Measurements from ENCODE around the gene TTC39A. TPM values are rescaled to one million over a fixed set of nuclear protein-coding genes. Genes with fewer than 3 reads are reported as not detected.

TTC39A gene
- total RNA-seq, result 2.1 TPM

GRCh38 chr1:51330331-51331201, at the start of gene TTC39A:
TSS of gene TTC39A (minus strand) at chr1:51330562. CDS start at chr1:51330477, 85 bp downstream.
- Histone ChIP-seq H3K9me3 (ENCODE audit: control insufficient read depth in 3 of 3, low read length in 3 of 3) (no peaks in the 10 kb centered on the region), H3K4me1 (ENCODE audit: control insufficient read depth in 3 of 3, insufficient read depth in 3 of 3, low read length in 3 of 3) (peaks cover 10 to 13% (median 11%) of the 10 kb centered on the region in 3 donors), H3K9ac (ENCODE audit: low read depth in 1 of 3, low read length in 3 of 3) (peak within 1 kb of the TSS; percentile 36 to 79 (median 75)), H3K27ac (ENCODE audit: low read depth, low read length) (peak within 1 kb of the TSS; percentile 34), H3K27me3 (ENCODE audit: control insufficient read depth in 3 of 3, insufficient read depth in 3 of 3, low read length in 3 of 3) (peaks cover 0 to 3% (median 2%) of the 10 kb centered on the region in 3 donors), H3K36me3 (ENCODE audit: control insufficient read depth in 3 of 3, insufficient read depth in 3 of 3, low read length in 3 of 3) (no peaks in the 10 kb centered on the region), H3K4me3 (ENCODE audit: low read length in 3 of 3) (peak within 1 kb of the TSS; percentile 71 to 76 (median 73))

GRCh38 chr1:51378871-51379270, 48.5 kb upstream of the TTC39A start:
- no peak overlapping the region for H3K4me3 ChIP-seq (ENCODE audit: low read length in 3 of 3)
- H3K27me3 ChIP-seq (ENCODE audit: control insufficient read depth in 3 of 3, insufficient read depth in 3 of 3, low read length in 3 of 3), result no peaks in the 10 kb centered on the region
- H3K9ac ChIP-seq (ENCODE audit: low read depth in 1 of 3, low read length in 3 of 3), result no peak overlapping the region
- H3K9me3 ChIP-seq (ENCODE audit: control insufficient read depth in 3 of 3, low read length in 3 of 3), result no peaks in the 10 kb centered on the region
- H3K36me3 ChIP-seq (ENCODE audit: control insufficient read depth in 3 of 3, insufficient read depth in 3 of 3, low read length in 3 of 3), result peaks cover 5 to 19% (median 19%) of the 10 kb centered on the region in 3 donors
- no peaks in the 10 kb centered on the region for H3K4me1 ChIP-seq (ENCODE audit: control insufficient read depth in 3 of 3, insufficient read depth in 3 of 3, low read length in 3 of 3)
- H3K27ac ChIP-seq (ENCODE audit: low read depth, low read length), result no peak overlapping the region

- H3K27me3 ChIP-seq (ENCODE audit: control insufficient read depth in 3 of 3, insufficient read depth in 3 of 3, low read length in 3 of 3), result no peaks in the 10 kb centered on the region
- H3K27ac ChIP-seq (ENCODE audit: low read depth, low read length), result no peak overlapping the region
- no peak overlapping the region for H3K4me3 ChIP-seq (ENCODE audit: low read length in 3 of 3)
- H3K4me1 ChIP-seq (ENCODE audit: control insufficient read depth in 3 of 3, insufficient read depth in 3 of 3, low read length in 3 of 3), result no peaks in the 10 kb centered on the region
- no peak overlapping the region for H3K9ac ChIP-seq (ENCODE audit: low read depth in 1 of 3, low read length in 3 of 3)
- no peaks in the 10 kb centered on the region for H3K9me3 ChIP-seq (ENCODE audit: control insufficient read depth in 3 of 3, low read length in 3 of 3)
- peaks cover 6 to 33% (median 21%) of the 10 kb centered on the region in 3 donors for H3K36me3 ChIP-seq (ENCODE audit: control insufficient read depth in 3 of 3, insufficient read depth in 3 of 3, low read length in 3 of 3)
Observed at GRCh38 chr1:51373898-51374297, 43.5 kb upstream of the TTC39A start.

GRCh38 chr1:51372561-51372960, 42.2 kb upstream of the TTC39A start:
- H3K36me3 ChIP-seq (ENCODE audit: control insufficient read depth in 3 of 3, insufficient read depth in 3 of 3, low read length in 3 of 3), result peaks cover 6 to 33% (median 21%) of the 10 kb centered on the region in 3 donors
- H3K27ac ChIP-seq (ENCODE audit: low read depth, low read length), result no peak overlapping the region
- no peaks in the 10 kb centered on the region for H3K27me3 ChIP-seq (ENCODE audit: control insufficient read depth in 3 of 3, insufficient read depth in 3 of 3, low read length in 3 of 3)
- H3K4me3 ChIP-seq (ENCODE audit: low read length in 3 of 3), result no peak overlapping the region
- H3K4me1 ChIP-seq (ENCODE audit: control insufficient read depth in 3 of 3, insufficient read depth in 3 of 3, low read length in 3 of 3), result no peaks in the 10 kb centered on the region
- no peak overlapping the region for H3K9ac ChIP-seq (ENCODE audit: low read depth in 1 of 3, low read length in 3 of 3)
- no peaks in the 10 kb centered on the region for H3K9me3 ChIP-seq (ENCODE audit: control insufficient read depth in 3 of 3, low read length in 3 of 3)

- H3K9me3 ChIP-seq (ENCODE audit: control insufficient read depth in 3 of 3, low read length in 3 of 3), result no peaks in the 10 kb centered on the region
- H3K4me3 ChIP-seq (ENCODE audit: low read length in 3 of 3), result no peak overlapping the region
- no peaks in the 10 kb centered on the region for H3K27me3 ChIP-seq (ENCODE audit: control insufficient read depth in 3 of 3, insufficient read depth in 3 of 3, low read length in 3 of 3)
- H3K9ac ChIP-seq (ENCODE audit: low read depth in 1 of 3, low read length in 3 of 3), result no peak overlapping the region
- peaks cover 11 to 28% (median 27%) of the 10 kb centered on the region in 3 donors for H3K36me3 ChIP-seq (ENCODE audit: control insufficient read depth in 3 of 3, insufficient read depth in 3 of 3, low read length in 3 of 3)
- H3K27ac ChIP-seq (ENCODE audit: low read depth, low read length), result no peak overlapping the region
- H3K4me1 ChIP-seq (ENCODE audit: control insufficient read depth in 3 of 3, insufficient read depth in 3 of 3, low read length in 3 of 3), result no peaks in the 10 kb centered on the region
Observed at GRCh38 chr1:51369171-51369570, 38.8 kb upstream of the TTC39A start.

- Histone ChIP-seq H3K27me3 (ENCODE audit: control insufficient read depth in 3 of 3, insufficient read depth in 3 of 3, low read length in 3 of 3) (no peaks in the 10 kb centered on the region), H3K36me3 (ENCODE audit: control insufficient read depth in 3 of 3, insufficient read depth in 3 of 3, low read length in 3 of 3) (peaks cover 11 to 29% (median 21%) of the 10 kb centered on the region in 3 donors), H3K4me3 (ENCODE audit: low read length in 3 of 3) (no peak overlapping the region), H3K9ac (ENCODE audit: low read depth in 1 of 3, low read length in 3 of 3) (no peak overlapping the region), H3K4me1 (ENCODE audit: control insufficient read depth in 3 of 3, insufficient read depth in 3 of 3, low read length in 3 of 3) (no peaks in the 10 kb centered on the region), H3K27ac (ENCODE audit: low read depth, low read length) (no peak overlapping the region), H3K9me3 (ENCODE audit: control insufficient read depth in 3 of 3, low read length in 3 of 3) (no peaks in the 10 kb centered on the region)
Observed at GRCh38 chr1:51365774-51366173, 35.4 kb upstream of the TTC39A start.

GRCh38 chr1:51359879-51360278, 29.5 kb upstream of the TTC39A start:
- no peak overlapping the region for H3K9ac ChIP-seq (ENCODE audit: low read depth in 1 of 3, low read length in 3 of 3)
- no peaks in the 10 kb centered on the region for H3K9me3 ChIP-seq (ENCODE audit: control insufficient read depth in 3 of 3, low read length in 3 of 3)
- peaks cover 12 to 43% (median 25%) of the 10 kb centered on the region in 3 donors for H3K36me3 ChIP-seq (ENCODE audit: control insufficient read depth in 3 of 3, insufficient read depth in 3 of 3, low read length in 3 of 3)
- no peak overlapping the region for H3K4me3 ChIP-seq (ENCODE audit: low read length in 3 of 3)
- no peaks in the 10 kb centered on the region for H3K27me3 ChIP-seq (ENCODE audit: control insufficient read depth in 3 of 3, insufficient read depth in 3 of 3, low read length in 3 of 3)
- no peaks in the 10 kb centered on the region for H3K4me1 ChIP-seq (ENCODE audit: control insufficient read depth in 3 of 3, insufficient read depth in 3 of 3, low read length in 3 of 3)
- no peak overlapping the region for H3K27ac ChIP-seq (ENCODE audit: low read depth, low read length)

GRCh38 chr1:51355382-51355781, 25.0 kb upstream of the TTC39A start:
- no peaks in the 10 kb centered on the region for H3K27me3 ChIP-seq (ENCODE audit: control insufficient read depth in 3 of 3, insufficient read depth in 3 of 3, low read length in 3 of 3)
- H3K9ac ChIP-seq (ENCODE audit: low read depth in 1 of 3, low read length in 3 of 3), result no peak overlapping the region
- H3K4me3 ChIP-seq (ENCODE audit: low read length in 3 of 3), result no peak overlapping the region
- peaks cover 5 to 22% (median 16%) of the 10 kb centered on the region in 3 donors for H3K36me3 ChIP-seq (ENCODE audit: control insufficient read depth in 3 of 3, insufficient read depth in 3 of 3, low read length in 3 of 3)
- no peaks in the 10 kb centered on the region for H3K9me3 ChIP-seq (ENCODE audit: control insufficient read depth in 3 of 3, low read length in 3 of 3)
- no peak overlapping the region for H3K27ac ChIP-seq (ENCODE audit: low read depth, low read length)
- no peaks in the 10 kb centered on the region for H3K4me1 ChIP-seq (ENCODE audit: control insufficient read depth in 3 of 3, insufficient read depth in 3 of 3, low read length in 3 of 3)

GRCh38 chr1:51354416-51354815, 24.1 kb upstream of the TTC39A start:
- no peak overlapping the region for H3K4me3 ChIP-seq (ENCODE audit: low read length in 3 of 3)
- H3K9me3 ChIP-seq (ENCODE audit: control insufficient read depth in 3 of 3, low read length in 3 of 3), result no peaks in the 10 kb centered on the region
- H3K27ac ChIP-seq (ENCODE audit: low read depth, low read length), result no peak overlapping the region
- H3K4me1 ChIP-seq (ENCODE audit: control insufficient read depth in 3 of 3, insufficient read depth in 3 of 3, low read length in 3 of 3), result no peaks in the 10 kb centered on the region
- H3K9ac ChIP-seq (ENCODE audit: low read depth in 1 of 3, low read length in 3 of 3), result no peak overlapping the region
- peaks cover 2 to 16% (median 16%) of the 10 kb centered on the region in 3 donors for H3K36me3 ChIP-seq (ENCODE audit: control insufficient read depth in 3 of 3, insufficient read depth in 3 of 3, low read length in 3 of 3)
- H3K27me3 ChIP-seq (ENCODE audit: control insufficient read depth in 3 of 3, insufficient read depth in 3 of 3, low read length in 3 of 3), result no peaks in the 10 kb centered on the region

- Histone ChIP-seq H3K36me3 (ENCODE audit: control insufficient read depth in 3 of 3, insufficient read depth in 3 of 3, low read length in 3 of 3) (peaks cover 0 to 12% (median 12%) of the 10 kb centered on the region in 3 donors), H3K27ac (ENCODE audit: low read depth, low read length) (no peak overlapping the region), H3K27me3 (ENCODE audit: control insufficient read depth in 3 of 3, insufficient read depth in 3 of 3, low read length in 3 of 3) (no peaks in the 10 kb centered on the region), H3K4me1 (ENCODE audit: control insufficient read depth in 3 of 3, insufficient read depth in 3 of 3, low read length in 3 of 3) (no peaks in the 10 kb centered on the region), H3K9ac (ENCODE audit: low read depth in 1 of 3, low read length in 3 of 3) (no peak overlapping the region), H3K4me3 (ENCODE audit: low read length in 3 of 3) (no peak overlapping the region), H3K9me3 (ENCODE audit: control insufficient read depth in 3 of 3, low read length in 3 of 3) (no peaks in the 10 kb centered on the region)
Observed at GRCh38 chr1:51351907-51352306, 21.5 kb upstream of the TTC39A start.
